ENCODE measurements around the gene IL1R2. TPM values are rescaled to one million over a fixed set of nuclear protein-coding genes. Genes with fewer than 3 reads are reported as not detected.

IL1R2 gene
- total and polyA plus RNA-seq, 2 of the 13 experiments (the other 11 are each of a cell fraction or from before 2014, with no cell fraction given): 3.6 to 7.3 TPM

DNA sequence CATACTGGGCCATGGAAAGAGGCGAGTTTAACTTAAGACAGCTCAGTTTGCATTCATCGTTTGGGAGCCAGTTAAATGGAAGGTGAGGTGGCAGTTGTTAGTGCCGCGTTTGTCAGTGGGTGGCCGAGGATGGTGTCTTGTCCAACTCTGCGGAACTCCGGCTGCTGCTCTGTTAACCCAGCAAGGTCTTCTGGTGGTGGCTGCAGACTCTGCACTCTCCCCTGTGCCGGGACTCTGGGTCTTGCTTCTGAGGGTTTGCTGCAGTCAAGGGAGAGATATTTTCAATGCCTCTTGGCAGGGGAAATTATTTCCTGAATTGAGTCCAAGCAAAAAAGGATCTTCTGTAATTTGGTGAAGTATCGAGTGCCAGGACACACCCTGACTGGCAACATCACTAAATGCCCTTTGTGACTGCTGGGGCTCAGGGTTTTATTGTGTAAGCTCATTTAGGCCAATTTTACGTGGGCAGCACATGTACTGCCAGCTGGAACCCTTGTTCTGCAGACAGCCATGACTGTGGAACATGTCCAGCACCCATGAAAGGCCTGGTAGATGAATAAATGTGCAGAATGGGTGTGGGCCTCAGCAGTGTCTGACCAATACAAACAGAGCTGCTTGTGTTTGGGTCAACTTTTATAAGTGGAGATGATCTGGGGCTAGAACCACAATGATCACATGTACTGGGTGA is 58.1 kb downstream of the IL1R2 start (continued):
- TF ChIP-seq, protein P1, sequence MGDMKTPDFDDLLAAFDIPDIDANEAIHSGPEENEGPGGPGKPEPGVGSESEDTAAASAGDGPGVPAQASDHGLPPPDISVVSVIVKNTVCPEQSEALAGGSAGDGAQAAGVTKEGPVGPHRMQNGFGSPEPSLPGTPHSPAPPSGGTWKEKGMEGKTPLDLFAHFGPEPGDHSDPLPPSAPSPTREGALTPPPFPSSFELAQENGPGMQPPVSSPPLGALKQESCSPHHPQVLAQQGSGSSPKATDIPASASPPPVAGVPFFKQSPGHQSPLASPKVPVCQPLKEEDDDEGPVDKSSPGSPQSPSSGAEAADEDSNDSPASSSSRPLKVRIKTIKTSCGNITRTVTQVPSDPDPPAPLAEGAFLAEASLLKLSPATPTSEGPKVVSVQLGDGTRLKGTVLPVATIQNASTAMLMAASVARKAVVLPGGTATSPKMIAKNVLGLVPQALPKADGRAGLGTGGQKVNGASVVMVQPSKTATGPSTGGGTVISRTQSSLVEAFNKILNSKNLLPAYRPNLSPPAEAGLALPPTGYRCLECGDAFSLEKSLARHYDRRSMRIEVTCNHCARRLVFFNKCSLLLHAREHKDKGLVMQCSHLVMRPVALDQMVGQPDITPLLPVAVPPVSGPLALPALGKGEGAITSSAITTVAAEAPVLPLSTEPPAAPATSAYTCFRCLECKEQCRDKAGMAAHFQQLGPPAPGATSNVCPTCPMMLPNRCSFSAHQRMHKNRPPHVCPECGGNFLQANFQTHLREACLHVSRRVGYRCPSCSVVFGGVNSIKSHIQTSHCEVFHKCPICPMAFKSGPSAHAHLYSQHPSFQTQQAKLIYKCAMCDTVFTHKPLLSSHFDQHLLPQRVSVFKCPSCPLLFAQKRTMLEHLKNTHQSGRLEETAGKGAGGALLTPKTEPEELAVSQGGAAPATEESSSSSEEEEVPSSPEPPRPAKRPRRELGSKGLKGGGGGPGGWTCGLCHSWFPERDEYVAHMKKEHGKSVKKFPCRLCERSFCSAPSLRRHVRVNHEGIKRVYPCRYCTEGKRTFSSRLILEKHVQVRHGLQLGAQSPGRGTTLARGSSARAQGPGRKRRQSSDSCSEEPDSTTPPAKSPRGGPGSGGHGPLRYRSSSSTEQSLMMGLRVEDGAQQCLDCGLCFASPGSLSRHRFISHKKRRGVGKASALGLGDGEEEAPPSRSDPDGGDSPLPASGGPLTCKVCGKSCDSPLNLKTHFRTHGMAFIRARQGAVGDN (CRISPR knock-in tag; IDR thresholded peaks at IDR 0.05): peak; percentile 32; the same call in 1 of the 2 replicates
- TF ChIP-seq AHDC1 (CRISPR knock-in tag; IDR thresholded peaks at IDR 0.05; ENCODE audit: borderline replicate concordance): no peak
